SK-N-SH treated with all-trans-retinoic acid at 6 μM for 48 hours (cell line): ENCODE data around the gene MAP3K13.

Experiments
- ATAC-seq: fragments of 200-7000 bp; cut with Tn5 transposase; 3 replicates; pipeline ENCODE4 v1.9.1; 2020; ENCODE audit warnings: mild to moderate bottlenecking, moderate library complexity
- BACH2 ChIP-seq: fragments of 250-450 bp; sonication (Bioruptor Pico); IDR thresholded peaks from 2 replicates; pipeline ENCODE4 v1.9.0; 2021; ENCODE audit warnings: mild to moderate bottlenecking, borderline replicate concordance
- CREB5 ChIP-seq: fragments of 250-450 bp; sonication (Bioruptor Pico); IDR thresholded peaks from 2 replicates; pipeline ENCODE4 v1.5.1; 2020; ENCODE audit warnings: low read depth, mild to moderate bottlenecking, moderate library complexity
- CSDC2 ChIP-seq: fragments of 250-450 bp; sonication (Bioruptor Pico); IDR thresholded peaks from 2 replicates; pipeline ENCODE4 v1.5.0; 2020; ENCODE audit warnings: mild to moderate bottlenecking, moderate library complexity
- OSR1 ChIP-seq: fragments of 250-450 bp; sonication (Bioruptor Pico); IDR thresholded peaks from 2 replicates; pipeline ENCODE4 v1.8.0; 2022; ENCODE audit warnings: moderate library complexity, mild to moderate bottlenecking, inconsistent platforms
- PPARA ChIP-seq: fragments of 250-450 bp; sonication (Bioruptor Pico); IDR thresholded peaks from 2 replicates; pipeline ENCODE4 v1.5.0; 2020; ENCODE audit warnings: mild to moderate bottlenecking, borderline replicate concordance
- RARB ChIP-seq: fragments of 250-450 bp; sonication (Bioruptor Pico); IDR thresholded peaks from 2 replicates; pipeline ENCODE4 v1.8.0; 2021; ENCODE audit warnings: mild to moderate bottlenecking, moderate library complexity
- SNAI2 ChIP-seq: fragments of 250-450 bp; sonication (Bioruptor Pico); IDR thresholded peaks from 2 replicates; pipeline ENCODE4 v1.5.0; 2020; ENCODE audit warnings: mild to moderate bottlenecking, moderate library complexity
- TOX ChIP-seq: fragments of 250-450 bp; sonication (Bioruptor Pico); IDR thresholded peaks from 2 replicates; pipeline ENCODE4 v1.8.0; 2021; ENCODE audit warnings: mild to moderate bottlenecking, moderate library complexity, borderline replicate concordance
- TSHZ2 ChIP-seq: fragments of 250-450 bp; sonication (Bioruptor Pico); IDR thresholded peaks from 2 replicates; pipeline ENCODE4 v1.5.0; 2020; ENCODE audit warnings: mild to moderate bottlenecking, moderate library complexity
- ZFP3 ChIP-seq: fragments of 250-450 bp; sonication (Bioruptor Pico); IDR thresholded peaks from 2 replicates; pipeline ENCODE4 v1.5.0; 2020; ENCODE audit warnings: mild to moderate bottlenecking, moderate library complexity
- ZFP30 ChIP-seq: fragments of 450-650 bp; formaldehyde crosslinking; IDR thresholded peaks from 2 replicates; pipeline ENCODE4 v1.5.0; 2022; ENCODE audit warnings: mild to moderate bottlenecking, moderate library complexity
- ZNF565 ChIP-seq: fragments of 450-650 bp; formaldehyde crosslinking; conservative IDR thresholded peaks from 2 replicates; pipeline ENCODE4 v1.5.0; 2020; ENCODE audit warnings: low read depth, mild to moderate bottlenecking, moderate library complexity
- ZNF70 ChIP-seq: fragments of 450-650 bp; formaldehyde crosslinking; IDR thresholded peaks from 2 replicates; pipeline ENCODE4 v1.5.0; 2020; ENCODE audit warnings: mild to moderate bottlenecking, moderate library complexity
- ZNF8 ChIP-seq: fragments of 450-650 bp; formaldehyde crosslinking; IDR thresholded peaks from 2 replicates; pipeline ENCODE4 v1.5.0; 2020; ENCODE audit warnings: mild to moderate bottlenecking, moderate library complexity
- TF ChIP-seq, protein P1 (sequence below): fragments of 250-450 bp; sonication (Bioruptor Pico); IDR thresholded peaks from 2 replicates; pipeline ENCODE4 v1.5.1; 2021; ENCODE audit warnings: mild to moderate bottlenecking, moderate library complexity
- TF ChIP-seq, protein P2 (sequence below): fragments of 250-450 bp; sonication (Bioruptor Pico); IDR thresholded peaks from 2 replicates; pipeline ENCODE4 v1.8.0; 2021; ENCODE audit warnings: low read depth, mild to moderate bottlenecking, moderate library complexity, borderline replicate concordance

MAP3K13 gene

DNA sequence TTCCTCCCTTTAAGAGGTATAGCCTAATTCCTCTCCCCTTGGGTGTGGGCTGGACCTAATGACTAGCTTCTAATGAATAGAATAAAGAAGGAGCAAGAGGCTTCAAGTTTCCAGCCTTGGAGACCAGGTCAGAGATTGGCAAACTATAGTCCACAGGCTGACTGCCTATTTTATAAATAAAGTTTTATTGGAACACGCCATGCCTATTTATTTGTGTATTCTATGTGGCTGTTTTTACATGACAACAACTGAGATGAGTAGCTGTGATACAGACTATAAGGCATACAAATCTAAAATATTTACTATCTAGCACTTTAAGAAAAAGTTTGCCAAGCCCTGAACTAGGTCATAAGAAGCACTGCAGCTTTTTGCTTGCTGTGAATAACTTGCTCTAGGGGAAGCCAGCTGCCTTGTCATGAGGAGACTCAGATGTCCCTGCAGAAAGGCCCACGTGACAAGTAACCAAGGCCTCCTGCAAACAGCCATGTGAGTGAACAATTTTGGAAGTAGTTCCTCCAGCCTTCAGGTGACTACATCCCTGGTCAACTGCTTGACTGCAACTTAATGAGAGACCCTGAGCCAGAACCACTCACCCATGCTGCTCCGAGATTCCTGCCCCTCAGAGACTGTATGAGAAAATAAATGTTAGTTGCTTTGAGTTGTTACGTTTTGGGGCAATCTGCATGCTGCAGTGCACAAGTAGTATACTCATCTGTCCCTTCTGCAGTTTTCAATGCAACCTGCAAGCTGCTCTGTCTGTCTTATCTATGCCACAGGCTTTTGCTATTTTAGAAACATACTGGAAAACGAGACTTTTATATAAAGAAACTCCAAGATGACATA, 21.1 kb upstream of the MAP3K13 start:
- ATAC-seq = no peak
- no peak for TF ChIP-seq SNAI2 (CRISPR knock-in tag)

- TF ChIP-seq BACH2 (CRISPR knock-in tag) = no peak
- no peak for TF ChIP-seq TSHZ2 (CRISPR knock-in tag)
- TF ChIP-seq CREB5 = no peak
- TF ChIP-seq ZFP30 (CRISPR knock-in tag) = no peak
- TF ChIP-seq, protein P1, sequence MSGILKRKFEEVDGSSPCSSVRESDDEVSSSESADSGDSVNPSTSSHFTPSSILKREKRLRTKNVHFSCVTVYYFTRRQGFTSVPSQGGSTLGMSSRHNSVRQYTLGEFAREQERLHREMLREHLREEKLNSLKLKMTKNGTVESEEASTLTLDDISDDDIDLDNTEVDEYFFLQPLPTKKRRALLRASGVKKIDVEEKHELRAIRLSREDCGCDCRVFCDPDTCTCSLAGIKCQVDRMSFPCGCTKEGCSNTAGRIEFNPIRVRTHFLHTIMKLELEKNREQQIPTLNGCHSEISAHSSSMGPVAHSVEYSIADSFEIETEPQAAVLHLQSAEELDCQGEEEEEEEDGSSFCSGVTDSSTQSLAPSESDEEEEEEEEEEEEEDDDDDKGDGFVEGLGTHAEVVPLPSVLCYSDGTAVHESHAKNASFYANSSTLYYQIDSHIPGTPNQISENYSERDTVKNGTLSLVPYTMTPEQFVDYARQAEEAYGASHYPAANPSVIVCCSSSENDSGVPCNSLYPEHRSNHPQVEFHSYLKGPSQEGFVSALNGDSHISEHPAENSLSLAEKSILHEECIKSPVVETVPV (CRISPR knock-in tag) = no peak
- no peak for TF ChIP-seq TOX (CRISPR knock-in tag)
- TF ChIP-seq ZNF70 (CRISPR knock-in tag) = no peak
- no peak for ATAC-seq
Observed at GRCh38 chr3:185342459-185343174, 20.3 kb upstream of the MAP3K13 start.

DNA sequence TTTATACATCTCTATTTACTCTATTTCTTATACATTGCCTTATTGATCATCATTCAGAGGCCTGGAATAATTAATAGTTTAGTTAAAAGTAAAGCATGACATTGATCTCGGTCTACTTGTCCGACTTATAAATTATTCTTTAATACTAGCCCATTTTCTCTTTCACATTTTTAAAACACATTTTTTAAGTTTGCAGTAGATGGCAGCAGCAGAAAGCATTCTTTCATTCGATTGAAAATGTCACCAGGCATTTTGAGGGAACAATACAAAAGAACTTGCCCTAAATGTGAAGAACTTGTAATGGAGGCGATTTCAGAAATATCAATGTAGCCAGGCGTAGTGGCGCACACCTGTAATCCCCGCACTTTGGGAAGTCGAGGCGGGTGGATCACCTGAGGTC, 15.5 kb upstream of the MAP3K13 start:
- TF ChIP-seq CSDC2 (no peak), OSR1 (no peak), RARB (CRISPR knock-in tag) (no peak), ZNF565 (CRISPR knock-in tag) (no peak), PPARA (CRISPR knock-in tag) (no peak), CREB5 (no peak), ZFP3 (CRISPR knock-in tag) (no peak)
- TF ChIP-seq, all 23 proteins: peak for 0
- ATAC-seq = no peak

DNA sequence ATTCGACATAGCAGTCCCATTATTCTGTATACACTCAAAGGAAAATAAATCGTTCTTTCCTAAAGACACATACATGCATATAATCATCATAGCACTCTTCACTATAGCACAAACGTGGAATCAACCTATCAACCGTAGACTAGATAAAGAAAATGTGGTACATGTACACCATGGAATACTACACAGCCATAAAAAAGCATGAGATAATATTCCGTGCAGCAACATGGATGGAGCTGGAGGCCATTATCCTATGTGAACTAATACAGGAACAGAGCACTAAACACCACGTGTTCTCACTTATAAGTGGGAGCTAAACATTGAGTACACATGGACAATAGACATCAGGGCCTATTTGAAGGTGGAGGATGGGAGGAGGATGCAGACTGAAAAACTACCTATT, 12.1 kb upstream of the MAP3K13 start:
- no peak for ATAC-seq
- TF ChIP-seq ZNF8 = peak; percentile 24; the same call in 1 of the 2 replicates
- TF ChIP-seq, protein P2, sequence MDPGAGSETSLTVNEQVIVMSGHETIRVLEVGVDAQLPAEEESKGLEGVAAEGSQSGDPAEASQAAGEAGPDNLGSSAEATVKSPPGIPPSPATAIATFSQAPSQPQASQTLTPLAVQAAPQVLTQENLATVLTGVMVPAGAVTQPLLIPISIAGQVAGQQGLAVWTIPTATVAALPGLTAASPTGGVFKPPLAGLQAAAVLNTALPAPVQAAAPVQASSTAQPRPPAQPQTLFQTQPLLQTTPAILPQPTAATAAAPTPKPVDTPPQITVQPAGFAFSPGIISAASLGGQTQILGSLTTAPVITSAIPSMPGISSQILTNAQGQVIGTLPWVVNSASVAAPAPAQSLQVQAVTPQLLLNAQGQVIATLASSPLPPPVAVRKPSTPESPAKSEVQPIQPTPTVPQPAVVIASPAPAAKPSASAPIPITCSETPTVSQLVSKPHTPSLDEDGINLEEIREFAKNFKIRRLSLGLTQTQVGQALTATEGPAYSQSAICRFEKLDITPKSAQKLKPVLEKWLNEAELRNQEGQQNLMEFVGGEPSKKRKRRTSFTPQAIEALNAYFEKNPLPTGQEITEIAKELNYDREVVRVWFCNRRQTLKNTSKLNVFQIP (CRISPR knock-in tag) = no peak
- no peak for TF ChIP-seq TOX (CRISPR knock-in tag)

DNA sequence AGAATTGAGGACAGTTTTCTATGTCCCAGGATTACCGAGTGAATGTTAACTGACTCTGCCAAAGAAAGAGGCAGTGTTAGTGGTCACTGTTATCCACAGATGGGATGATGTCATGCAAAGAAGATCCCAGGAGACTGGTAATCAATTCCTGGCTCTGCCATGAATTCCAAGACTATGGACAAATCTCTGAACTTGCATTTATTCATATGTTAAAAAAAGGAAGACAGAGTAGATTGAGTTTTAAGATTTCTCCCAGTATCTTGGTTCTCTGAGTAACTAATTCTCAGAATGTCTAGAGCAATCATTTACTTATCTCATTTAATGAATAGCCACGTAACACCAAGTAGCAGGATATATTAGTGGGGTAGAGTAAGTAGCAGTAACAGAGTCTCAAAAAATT, 11.5 kb upstream of the MAP3K13 start:
- no peak for ATAC-seq
- TF ChIP-seq BACH2 (CRISPR knock-in tag) (no peak), OSR1 (no peak), ZNF70 (CRISPR knock-in tag) (no peak)
